K562 treated with DMSO at 1 percent for 48 hours (cell line): ENCODE data around the gene ANO5. TPM values are rescaled to one million over a fixed set of nuclear protein-coding genes. Genes with fewer than 3 reads are reported as not detected.

Source experiments
- total RNA-seq: library from RNA; unstranded; fragments of 300-600 nt; gene quantifications from 2 replicates; pipeline ENCODE4 v1.2.3, GENCODE V29; 2022; ENCODE audit warnings: low replicate concordance; ENCODE audit errors: extremely low read depth

The ANO5 gene, protein sequence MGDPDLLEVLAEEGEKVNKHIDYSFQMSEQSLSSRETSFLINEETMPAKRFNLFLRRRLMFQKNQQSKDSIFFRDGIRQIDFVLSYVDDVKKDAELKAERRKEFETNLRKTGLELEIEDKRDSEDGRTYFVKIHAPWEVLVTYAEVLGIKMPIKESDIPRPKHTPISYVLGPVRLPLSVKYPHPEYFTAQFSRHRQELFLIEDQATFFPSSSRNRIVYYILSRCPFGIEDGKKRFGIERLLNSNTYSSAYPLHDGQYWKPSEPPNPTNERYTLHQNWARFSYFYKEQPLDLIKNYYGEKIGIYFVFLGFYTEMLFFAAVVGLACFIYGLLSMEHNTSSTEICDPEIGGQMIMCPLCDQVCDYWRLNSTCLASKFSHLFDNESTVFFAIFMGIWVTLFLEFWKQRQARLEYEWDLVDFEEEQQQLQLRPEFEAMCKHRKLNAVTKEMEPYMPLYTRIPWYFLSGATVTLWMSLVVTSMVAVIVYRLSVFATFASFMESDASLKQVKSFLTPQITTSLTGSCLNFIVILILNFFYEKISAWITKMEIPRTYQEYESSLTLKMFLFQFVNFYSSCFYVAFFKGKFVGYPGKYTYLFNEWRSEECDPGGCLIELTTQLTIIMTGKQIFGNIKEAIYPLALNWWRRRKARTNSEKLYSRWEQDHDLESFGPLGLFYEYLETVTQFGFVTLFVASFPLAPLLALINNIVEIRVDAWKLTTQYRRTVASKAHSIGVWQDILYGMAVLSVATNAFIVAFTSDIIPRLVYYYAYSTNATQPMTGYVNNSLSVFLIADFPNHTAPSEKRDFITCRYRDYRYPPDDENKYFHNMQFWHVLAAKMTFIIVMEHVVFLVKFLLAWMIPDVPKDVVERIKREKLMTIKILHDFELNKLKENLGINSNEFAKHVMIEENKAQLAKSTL
- total RNA-seq, result not detected in 2 replicates

DNA sequence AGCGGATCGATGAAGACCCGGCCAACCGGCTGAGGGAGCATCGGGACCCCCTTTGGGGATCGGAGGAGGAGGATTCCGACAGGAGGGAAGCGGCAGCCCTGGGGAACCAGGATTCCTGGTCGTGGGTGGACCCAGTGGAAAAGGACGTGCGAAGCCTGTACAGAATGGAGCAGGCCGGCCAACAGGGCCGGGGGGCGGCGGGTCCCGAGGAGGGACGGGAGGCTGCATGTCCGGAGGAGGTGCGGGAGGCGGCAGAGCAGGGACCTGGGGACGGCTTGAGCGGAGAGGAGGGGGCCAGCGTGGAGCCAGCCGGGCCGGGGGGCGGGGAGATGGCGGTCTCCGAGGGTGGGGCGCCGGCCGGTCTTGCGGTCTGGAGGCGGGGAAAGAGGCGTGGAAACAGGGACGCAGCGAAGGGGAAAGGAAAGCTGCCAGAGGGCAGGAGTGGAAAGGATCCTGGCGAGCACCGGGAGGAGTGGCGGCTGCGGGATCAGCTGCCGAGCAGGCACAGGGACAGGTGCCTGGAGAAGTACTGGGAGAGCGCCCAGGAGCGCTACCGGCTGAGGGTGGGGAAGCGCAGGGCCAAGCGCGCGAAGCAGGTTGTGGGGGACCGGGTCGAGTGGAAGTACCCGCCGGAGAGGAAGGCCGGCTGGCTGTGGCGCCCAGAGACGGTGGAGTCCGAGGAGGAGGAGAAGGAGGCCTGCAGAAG lies at the start of gene ANO5:
Gene ANO5, plus strand, starts transcription at position 444 of the 706 bp plus-strand sequence. CDS start 408 bp downstream, outside the sequence.

Other genes starting within 250 kb of the ANO5 start
- not detected in 2 replicates for gene SLC17A6, start 145.3 kb downstream of the ANO5 start, total RNA-seq